Measurements from ENCODE around the gene NDUFA6.
A peak's percentile ranks its signal among the peaks of the same experiment; 100 is the strongest.

The NDUFA6 gene

DNA sequence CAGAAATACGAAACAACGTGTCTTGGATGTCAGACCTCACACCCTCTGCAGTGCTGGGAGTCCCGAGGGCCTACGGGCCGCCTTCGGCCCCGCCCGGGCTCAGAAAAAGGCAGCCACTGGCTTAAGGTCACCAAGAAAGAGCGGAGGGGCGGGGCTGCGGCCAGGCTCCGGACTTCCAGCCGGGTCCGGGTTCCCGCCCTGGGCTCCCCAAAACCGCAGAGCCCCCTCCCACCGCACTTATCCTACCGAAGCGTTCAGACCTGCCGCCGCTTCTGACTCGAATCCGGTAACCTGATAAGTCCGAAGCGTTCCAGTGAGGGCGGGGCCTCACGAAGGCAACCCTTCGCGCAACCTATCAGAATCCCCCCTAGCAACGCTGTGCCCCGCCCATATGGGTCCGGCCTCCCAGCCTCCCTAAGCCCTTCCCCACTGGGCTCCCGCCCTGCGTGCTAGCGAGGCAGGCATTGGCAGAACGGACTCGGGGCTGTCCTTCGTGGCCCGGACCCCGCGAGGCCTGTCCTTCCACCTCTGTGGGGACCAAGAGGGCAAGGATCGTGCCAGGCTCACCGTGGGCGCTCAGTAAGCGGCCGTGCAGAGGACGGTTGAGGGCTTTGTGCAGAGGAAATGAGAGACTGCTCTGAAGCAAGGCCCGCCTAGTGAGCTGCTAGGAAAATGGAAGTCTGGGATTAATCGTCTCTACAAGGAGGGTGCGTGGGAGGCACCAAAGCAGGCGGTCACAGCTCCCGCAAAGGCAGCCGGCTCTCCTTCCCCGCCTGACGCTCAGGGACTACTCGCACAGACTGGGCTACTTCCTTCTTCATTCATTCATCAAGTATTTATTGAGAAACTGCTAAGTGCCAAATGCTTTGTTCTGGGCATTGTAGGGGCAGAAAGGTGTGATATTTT lies 19.8 kb downstream of the NDUFA6 start, which contains the start of gene NAGA:
TSS of gene NAGA (minus strand) at position 296 of the 906 bp plus-strand sequence. CDS start 515 bp downstream, outside the sequence.
- peak; percentile 81 for DNase-seq (ENCODE audit: low read depth)

- no peak for DNase-seq (ENCODE audit: low read depth)
Measured at GRCh38 chr22:42069801-42070516, 20.6 kb downstream of the NDUFA6 start.

- no peak for DNase-seq (ENCODE audit: low read depth)
Measured at GRCh38 chr22:42068291-42068690, 22.3 kb downstream of the NDUFA6 start.

DNA sequence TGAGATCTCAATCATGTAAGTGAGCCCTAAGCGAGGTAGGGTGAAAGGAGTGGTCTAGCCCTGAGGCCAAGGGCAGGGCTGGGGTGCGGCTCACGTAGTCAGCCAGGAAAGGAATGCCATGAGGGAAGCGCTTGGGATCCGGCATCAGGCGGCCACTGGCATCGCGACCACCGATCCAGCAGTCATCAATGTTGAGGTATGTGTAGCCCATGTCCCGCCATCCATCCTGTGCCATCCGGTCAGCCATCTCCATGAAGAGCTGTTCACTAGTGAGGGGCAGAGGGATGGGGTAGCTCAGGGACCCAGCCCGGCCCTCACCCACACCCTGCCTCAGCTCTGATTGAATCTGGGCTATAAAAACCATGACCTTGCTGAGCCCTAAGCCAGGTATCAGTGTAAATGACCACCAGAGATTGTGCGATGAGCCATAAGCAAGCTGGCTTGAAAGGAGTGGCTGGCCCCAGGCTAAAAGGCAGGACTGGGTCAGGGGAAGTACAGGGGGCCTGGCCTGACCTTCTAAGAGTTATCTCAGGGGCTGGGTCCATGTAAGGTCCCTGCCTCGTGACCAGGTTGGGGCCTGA lies 22.8 kb downstream of the NDUFA6 start:
- no peak for DNase-seq (ENCODE audit: low read depth)

GRCh38 chr22:42066937-42067336 lies 23.6 kb downstream of the NDUFA6 start:
- no peak for DNase-seq (ENCODE audit: low read depth)

DNA sequence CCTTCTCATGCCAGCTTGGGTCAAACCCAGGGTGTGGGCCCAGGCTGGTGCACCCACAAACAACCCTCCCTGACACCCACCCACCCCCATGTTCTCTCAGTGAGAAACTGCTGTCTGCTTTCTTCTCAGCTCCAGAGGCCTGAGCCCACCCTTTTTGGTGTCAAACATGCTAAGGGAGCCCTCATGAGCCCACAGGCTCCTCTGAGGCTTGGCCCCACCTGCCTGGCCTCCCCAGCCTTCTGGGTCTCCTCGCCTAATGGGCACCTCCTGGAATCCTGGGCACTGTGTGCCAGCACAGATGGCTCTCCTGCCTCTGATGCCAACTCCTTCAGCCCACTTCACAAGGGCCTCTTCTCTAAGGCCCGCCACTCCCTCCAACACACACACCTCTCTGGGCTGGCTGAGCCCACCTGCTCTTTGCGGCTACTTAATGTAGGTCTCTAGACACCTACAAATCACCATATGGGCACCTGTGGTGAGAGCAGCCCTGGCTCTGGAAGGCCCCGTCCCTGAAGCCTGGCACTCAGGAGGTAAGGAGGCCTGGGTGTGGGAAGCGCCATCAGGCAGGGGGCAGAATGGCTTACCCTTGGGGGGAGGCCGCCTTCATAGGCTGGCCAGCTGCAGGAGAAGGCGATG lies 24.3 kb downstream of the NDUFA6 start:
- no peak for DNase-seq (ENCODE audit: low read depth)

GRCh38 chr22:42065438-42066125 lies 25.0 kb downstream of the NDUFA6 start:
- no peak for DNase-seq (ENCODE audit: low read depth)

DNA sequence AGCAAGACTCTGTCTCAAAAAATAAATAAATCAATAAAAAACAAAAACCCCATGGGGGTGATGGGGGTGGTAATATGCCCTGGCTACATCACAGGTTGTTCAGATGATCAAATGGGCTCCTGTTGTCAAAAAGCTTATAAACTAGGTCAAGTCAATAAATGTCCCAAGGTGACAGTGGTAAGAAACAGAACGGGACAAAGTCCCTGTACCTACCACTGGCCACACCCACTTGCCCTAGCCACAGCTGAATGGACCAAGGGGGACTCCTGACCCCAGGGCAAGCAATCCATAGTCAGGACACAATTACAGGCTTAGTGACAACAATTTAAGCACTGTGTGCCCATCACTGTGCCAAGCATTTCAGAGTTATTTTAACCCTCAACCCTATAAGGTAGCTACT lies 25.9 kb downstream of the NDUFA6 start:
- DNase-seq (ENCODE audit: low read depth): no peak

DNA sequence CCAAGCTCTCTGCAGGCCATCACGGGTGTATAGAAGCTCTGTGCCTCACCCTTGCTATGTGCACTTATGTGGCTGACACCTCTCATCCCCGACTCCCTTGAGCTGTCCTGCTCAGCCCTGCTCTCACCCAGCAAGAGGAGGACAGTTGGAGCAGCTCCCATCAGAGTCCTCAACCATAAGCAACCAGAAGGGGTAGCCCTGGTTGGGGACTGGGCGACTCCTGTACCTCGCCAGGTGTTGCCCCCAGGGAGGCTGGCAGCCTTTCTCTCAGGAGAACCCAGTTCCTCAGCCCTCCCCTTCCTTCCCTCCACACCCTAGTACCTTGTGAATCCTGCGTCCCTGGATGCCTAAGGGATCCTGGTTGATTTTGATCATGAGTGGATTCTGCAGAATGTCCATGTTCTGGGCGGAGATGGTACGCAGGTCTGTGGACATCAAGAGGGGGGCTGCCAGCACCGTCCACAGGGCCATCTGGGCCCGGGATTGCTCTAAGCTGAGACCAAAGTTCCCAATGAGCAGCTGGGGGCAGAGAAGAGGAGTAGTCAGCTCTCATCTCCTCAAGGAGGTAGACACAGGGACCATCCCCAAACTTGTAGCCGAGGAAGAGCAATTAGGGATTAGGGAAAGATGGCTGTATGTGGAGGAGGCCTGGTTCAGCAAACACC lies 27.9 kb downstream of the NDUFA6 start:
- no peak for DNase-seq (ENCODE audit: low read depth)

DNA sequence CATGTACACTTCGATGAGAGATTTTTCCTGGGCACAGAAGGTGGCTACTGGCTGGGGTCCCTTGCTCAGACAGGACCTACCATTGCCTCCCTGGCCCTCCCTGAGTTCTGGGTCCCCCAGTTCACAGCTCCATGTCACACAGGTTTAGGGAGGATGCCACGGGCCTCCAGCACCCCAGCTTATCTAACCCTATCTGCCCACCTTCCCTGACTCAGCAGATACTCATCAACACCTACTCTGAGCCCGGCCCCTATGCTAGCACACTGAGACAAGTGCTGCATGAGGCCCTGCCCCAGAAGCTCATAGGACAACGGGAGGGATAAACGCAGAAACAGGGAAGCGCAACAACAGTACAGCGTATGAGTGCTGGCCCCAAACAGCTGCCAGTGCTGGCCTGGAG lies 29.5 kb downstream of the NDUFA6 start:
- DNase-seq (ENCODE audit: low read depth): no peak

GRCh38 chr22:42060489-42060888 lies 30.1 kb downstream of the NDUFA6 start:
- DNase-seq (ENCODE audit: low read depth): no peak

GRCh38 chr22:42056757-42057511 lies 33.6 kb downstream of the NDUFA6 start:
- no peak for DNase-seq (ENCODE audit: low read depth)

DNA sequence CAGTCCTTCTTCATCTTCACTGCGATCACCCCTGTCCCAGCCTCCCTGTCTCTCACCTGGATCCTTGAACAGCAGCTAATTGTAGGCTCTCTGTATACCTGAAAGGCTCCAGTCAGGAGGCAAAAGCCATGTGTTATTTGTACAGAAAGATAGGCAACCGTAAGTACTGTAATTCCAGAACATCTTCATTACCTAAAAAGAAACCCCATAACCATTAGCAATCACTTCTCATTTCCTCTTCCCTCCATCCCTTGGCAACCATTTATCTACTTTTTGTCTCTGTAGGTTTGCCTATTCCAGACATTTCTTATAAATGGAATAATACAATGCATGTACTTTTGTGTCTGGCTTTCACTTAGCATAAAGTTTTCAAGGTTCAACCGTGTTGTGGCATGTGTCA lies 37.8 kb downstream of the NDUFA6 start:
- DNase-seq (ENCODE audit: low read depth): no peak

DNA sequence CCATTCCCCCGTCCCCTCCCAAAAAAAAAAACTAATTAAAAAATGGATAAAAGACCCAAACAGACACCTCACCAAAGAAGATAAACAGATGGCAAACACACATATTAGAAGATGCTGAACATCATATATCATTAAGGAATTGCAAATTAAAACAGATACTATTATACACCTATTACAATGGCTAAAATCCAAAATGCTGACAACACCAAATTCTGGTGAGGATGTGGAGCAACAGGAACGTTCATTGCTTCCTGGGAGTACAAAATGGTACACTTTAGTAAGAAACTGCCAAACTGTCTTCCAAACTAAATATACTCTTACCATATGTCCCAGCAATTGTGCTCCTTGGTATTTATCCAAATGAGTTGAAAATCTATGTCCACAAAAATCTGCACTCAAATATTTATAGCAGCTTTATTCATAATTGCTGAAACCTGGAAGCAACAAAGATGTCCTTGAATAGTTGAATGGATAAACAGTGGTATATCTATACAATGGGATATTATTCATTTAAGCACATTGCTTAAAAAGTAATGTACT lies 39.9 kb downstream of the NDUFA6 start:
- no peak for DNase-seq (ENCODE audit: low read depth)

- no peak for DNase-seq (ENCODE audit: low read depth)
Measured at GRCh38 chr22:42041784-42042183, 48.8 kb downstream of the NDUFA6 start.

DNA sequence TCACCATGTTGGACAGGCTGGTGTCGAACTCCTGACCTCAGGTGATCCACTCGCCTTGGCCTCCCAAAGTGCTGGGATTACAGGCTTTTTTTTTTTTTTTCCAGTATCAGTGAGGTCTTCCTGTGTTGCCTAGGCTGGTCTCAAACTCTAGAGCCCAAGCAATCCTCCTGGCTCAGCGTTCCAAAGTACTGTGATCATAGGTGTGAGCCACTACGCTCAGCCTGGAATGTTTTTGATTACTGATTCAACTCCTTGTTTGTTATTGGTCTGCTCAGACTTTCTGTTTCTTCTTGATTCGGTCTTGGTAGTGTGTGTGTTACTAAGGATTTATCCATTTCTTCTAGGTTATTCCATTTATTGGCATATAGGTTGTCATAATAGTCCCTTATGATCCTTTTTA lies 51.3 kb downstream of the NDUFA6 start:
- DNase-seq (ENCODE audit: low read depth): no peak
